Activated B cell treated with CpG ODN at 0.5 μM for 24 hours (primary cell): ENCODE results near the gene SERPINA10. TPM values are rescaled to one million over a fixed set of nuclear protein-coding genes. Genes with fewer than 3 reads are reported as not detected.
A peak's percentile ranks its signal among the peaks of the same experiment; 100 is the strongest.

Experiments used
- ATAC-seq: fragments of 200-7000 bp; cut with Tn5 transposase; one replicate; pipeline ENCODE4 v1.10.0; 2021; ENCODE audit warnings: low read depth, mild to moderate bottlenecking, moderate library complexity
- CTCF ChIA-PET: fragments of 350-600 bp; sonication (Branson Sonifier 250); formaldehyde crosslinking; loops from one replicate; lab custom pipeline; 2021; ENCODE audit warnings: antibody characterized with exemption; lab: Charles Lee
- POLR2A ChIA-PET: fragments of 350-600 bp; sonication (Branson Sonifier 250); formaldehyde crosslinking; loops from one replicate; lab custom pipeline; 2021; ENCODE audit warnings: antibody characterized with exemption; lab: Charles Lee
- DNase-seq: peaks from one replicate; pipeline ENCODE4 v3.0.0; 2022
- H3K27ac Mint-ChIP-seq: one replicate; pipeline ENCODE4 v1.8.0; 2020; ENCODE audit warnings: mixed read lengths
- H3K27me3 Mint-ChIP-seq: one replicate; pipeline ENCODE4 v1.8.0; 2021; ENCODE audit warnings: mixed read lengths
- H3K36me3 Mint-ChIP-seq: one replicate; pipeline ENCODE4 v1.8.0; 2021; ENCODE audit warnings: low read depth, mixed read lengths
- H3K4me1 Mint-ChIP-seq: one replicate; pipeline ENCODE4 v1.8.0; 2021; ENCODE audit warnings: mixed read lengths
- H3K4me3 Mint-ChIP-seq: one replicate; pipeline ENCODE4 v1.8.0; 2020; ENCODE audit warnings: mild to moderate bottlenecking, mixed read lengths
- H3K9me3 Mint-ChIP-seq: one replicate; pipeline ENCODE4 v1.8.0; 2020; ENCODE audit warnings: mixed read lengths
- intact Hi-C: fragments of 100-400 bp; cut with micrococcal nuclease; formaldehyde crosslinking; loops from one replicate; pipeline ENCODE4 v1.15.1; 2024
- total RNA-seq: library from RNA; stranded (reverse); gene quantifications from 2 replicates; pipeline ENCODE4 v1.2.3, GENCODE V29; 2022
- TF ChIP-seq, protein P1 (sequence below): fragments of 200-600 bp; IDR thresholded peaks from one replicate; pipeline ENCODE4 v1.8.0; 2022; ENCODE audit warnings: antibody characterized with exemption, mild to moderate bottlenecking

Gene SERPINA10
- total RNA-seq, 1 donor from 2014 or later, result not detected

DNA sequence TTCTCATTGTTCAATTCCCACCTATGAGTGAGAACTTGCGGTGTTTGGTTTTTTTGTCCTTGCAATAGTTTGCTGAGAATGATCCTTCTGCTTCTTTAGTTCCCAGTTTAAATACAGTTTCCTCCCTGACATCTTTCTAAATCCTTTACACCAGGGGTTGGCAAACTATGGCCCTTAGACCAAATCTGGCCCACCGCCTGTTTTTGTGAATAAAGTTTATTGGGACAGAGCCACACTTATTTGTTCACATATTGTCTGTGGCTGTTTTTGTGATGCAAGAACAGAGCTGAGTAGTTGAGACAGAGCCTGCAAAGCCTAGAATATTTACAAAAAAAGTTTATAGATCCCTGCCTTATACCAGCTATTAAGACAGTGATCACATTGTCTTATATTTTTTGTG lies 53.7 kb downstream of the SERPINA10 start:
- ChIA-PET POLR2A (no interaction called here), CTCF (no interaction called here)
- no peak for DNase-seq
- no peaks in the 10 kb centered on the region for H3K36me3 Mint-ChIP-seq
- intact Hi-C loops, result no loop called here
- no peak overlapping the region for H3K27ac Mint-ChIP-seq
- TF ChIP-seq, protein P1, sequence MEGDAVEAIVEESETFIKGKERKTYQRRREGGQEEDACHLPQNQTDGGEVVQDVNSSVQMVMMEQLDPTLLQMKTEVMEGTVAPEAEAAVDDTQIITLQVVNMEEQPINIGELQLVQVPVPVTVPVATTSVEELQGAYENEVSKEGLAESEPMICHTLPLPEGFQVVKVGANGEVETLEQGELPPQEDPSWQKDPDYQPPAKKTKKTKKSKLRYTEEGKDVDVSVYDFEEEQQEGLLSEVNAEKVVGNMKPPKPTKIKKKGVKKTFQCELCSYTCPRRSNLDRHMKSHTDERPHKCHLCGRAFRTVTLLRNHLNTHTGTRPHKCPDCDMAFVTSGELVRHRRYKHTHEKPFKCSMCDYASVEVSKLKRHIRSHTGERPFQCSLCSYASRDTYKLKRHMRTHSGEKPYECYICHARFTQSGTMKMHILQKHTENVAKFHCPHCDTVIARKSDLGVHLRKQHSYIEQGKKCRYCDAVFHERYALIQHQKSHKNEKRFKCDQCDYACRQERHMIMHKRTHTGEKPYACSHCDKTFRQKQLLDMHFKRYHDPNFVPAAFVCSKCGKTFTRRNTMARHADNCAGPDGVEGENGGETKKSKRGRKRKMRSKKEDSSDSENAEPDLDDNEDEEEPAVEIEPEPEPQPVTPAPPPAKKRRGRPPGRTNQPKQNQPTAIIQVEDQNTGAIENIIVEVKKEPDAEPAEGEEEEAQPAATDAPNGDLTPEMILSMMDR, result no peak
- H3K4me3 Mint-ChIP-seq, result no peak overlapping the region
- no peak for ATAC-seq
- peaks cover 8% of the 10 kb centered on the region for H3K4me1 Mint-ChIP-seq
- H3K27me3 Mint-ChIP-seq, result peaks cover 8% of the 10 kb centered on the region
- peaks cover 8% of the 10 kb centered on the region for H3K9me3 Mint-ChIP-seq

GRCh38 chr14:94237983-94238382 lies 55.1 kb downstream of the SERPINA10 start:
- Mint-ChIP-seq H3K27me3 (peaks cover 8% of the 10 kb centered on the region), H3K4me3 (no peak overlapping the region), H3K4me1 (peaks cover 8% of the 10 kb centered on the region), H3K27ac (no peak overlapping the region), H3K9me3 (peaks cover 8% of the 10 kb centered on the region), H3K36me3 (no peaks in the 10 kb centered on the region)
- ATAC-seq (peak; percentile 21), DNase-seq (no peak)
- POLR2A ChIA-PET, result no interaction called here
- intact Hi-C loops, result no loop called here
- TF ChIP-seq, protein P1, result no peak
- CTCF ChIA-PET, result no interaction called here

- POLR2A ChIA-PET, result no interaction called here
- Mint-ChIP-seq H3K4me3 (no peak overlapping the region), H3K27me3 (peaks cover 8% of the 10 kb centered on the region), H3K27ac (no peak overlapping the region), H3K4me1 (peaks cover 8% of the 10 kb centered on the region), H3K36me3 (no peaks in the 10 kb centered on the region), H3K9me3 (peaks cover 8% of the 10 kb centered on the region)
- intact Hi-C loops, result no loop called here
- CTCF ChIA-PET, result no interaction called here
- DNase-seq (no peak), ATAC-seq (no peak)
- TF ChIP-seq, protein P1, result no peak
Measured at GRCh38 chr14:94237046-94237445, 56.0 kb downstream of the SERPINA10 start.

Other genes starting within 250 kb of the SERPINA10 start
- 169 and 179 TPM in 2 replicates for gene DDX24, start 212.1 kb downstream of the SERPINA10 start, total RNA-seq
- gene IFI27L1, start 212.0 kb downstream of the SERPINA10 start, total RNA-seq, result 9.2 and 11.4 TPM in 2 replicates
- gene IFI27, start 182.5 kb downstream of the SERPINA10 start, total RNA-seq, result 0.64 TPM in 1 of 2 replicates, not detected in the other
- 37.0 and 37.3 TPM in 2 replicates for gene IFI27L2, start 163.7 kb downstream of the SERPINA10 start, total RNA-seq
- gene PPP4R4, start 118.9 kb downstream of the SERPINA10 start, total RNA-seq, result 0.22 TPM in 1 of 2 replicates, not detected in the other
- not detected in 2 replicates for gene SERPINA6, start 30.1 kb upstream of the SERPINA10 start, total RNA-seq
- gene SERPINA2, start 73.4 kb upstream of the SERPINA10 start, total RNA-seq, result not detected in 2 replicates
- 0.31 TPM in 1 of 2 replicates, not detected in the other for gene SERPINA1, start 95.3 kb upstream of the SERPINA10 start, total RNA-seq
- gene SERPINA11, start 159.5 kb upstream of the SERPINA10 start, total RNA-seq, result not detected in 2 replicates
- gene SERPINA9, start 182.9 kb upstream of the SERPINA10 start, total RNA-seq, result 0.24 and 0.40 TPM in 2 replicates
- not detected in 2 replicates for gene SERPINA12, start 216.2 kb upstream of the SERPINA10 start, total RNA-seq